ENCODE results near the gene IFNE.

GRCh38 chr9:21521448-21521847 lies 39.3 kb upstream of the IFNE start:
- TF ChIP-seq CTCF (IDR thresholded peaks at IDR 0.05): no peak
- no peak for TF ChIP-seq BHLHE40 (IDR thresholded peaks at IDR 0.05; ENCODE audit: low read depth, low read length)
- TF ChIP-seq EP300 (IDR thresholded peaks at IDR 0.05): no peak
- TF ChIP-seq SMC3 (IDR thresholded peaks at IDR 0.05): no peak
